Measurements from ENCODE around the gene PRSS3. TPM values are rescaled to one million over a fixed set of nuclear protein-coding genes. Genes with fewer than 3 reads are reported as not detected.

PRSS3 gene
- total and polyA plus RNA-seq, 9 of the 15 experiments (the other 6 are each of a cell fraction or from before 2014, with no cell fraction given), result 0.35 to 0.42 TPM; not detected in 7

GRCh38 chr9:33843312-33843961 is 48.1 kb downstream of the PRSS3 start:
- TF ChIP-seq MAX (CRISPR knock-in tag; IDR thresholded peaks at IDR 0.05) (no peak), CBX3 (IDR thresholded peaks at IDR 0.05; ENCODE audit: borderline replicate concordance in 1 of 2, low read length in 2 of 2) (no peak), ZBED1 (IDR thresholded peaks at IDR 0.05) (no peak), ZNF830 (CRISPR knock-in tag; IDR thresholded peaks at IDR 0.05) (no peak), ZNF23 (CRISPR knock-in tag; IDR thresholded peaks at IDR 0.05) (no peak), POLR3G (IDR thresholded peaks at IDR 0.05; ENCODE audit: extremely low read depth, insufficient read length, insufficient replicate concordance) (no peak), FOXA3 (CRISPR knock-in tag; conservative IDR thresholded peaks at IDR 0.05 in 1 of 2, IDR thresholded peaks at IDR 0.05 in 1 of 2) (no peak), RCOR1 (IDR thresholded peaks at IDR 0.05; ENCODE audit: borderline replicate concordance in 1 of 2, low read depth in 2 of 2, low read length in 2 of 2) (no peak), KLF1 (tag; IDR thresholded peaks at IDR 0.05) (no peak), CCNT2 (IDR thresholded peaks at IDR 0.05; ENCODE audit: borderline replicate concordance, extremely low read depth, insufficient read length, low read depth, low read length) (no peak), CGGBP1 (CRISPR knock-in tag; IDR thresholded peaks at IDR 0.05) (no peak), ETV6 (IDR thresholded peaks at IDR 0.05; ENCODE audit: borderline replicate concordance in 1 of 2, low read depth in 2 of 2, low read length in 1 of 2) (no peak), ETV6 (CRISPR knock-in tag; IDR thresholded peaks at IDR 0.05; ENCODE audit: borderline replicate concordance) (no peak), HEY1 (CRISPR knock-in tag; IDR thresholded peaks at IDR 0.05; ENCODE audit: borderline replicate concordance) (no peak), PHB (CRISPR knock-in tag; IDR thresholded peaks at IDR 0.05) (no peak), JUNB (CRISPR knock-in tag; conservative IDR thresholded peaks at IDR 0.05) (no peak), NBN (IDR thresholded peaks at IDR 0.05; ENCODE audit: low read depth) (no peak), HOXB6 (CRISPR knock-in tag; IDR thresholded peaks at IDR 0.05; ENCODE audit: borderline replicate concordance) (no peak), BDP1 (IDR thresholded peaks at IDR 0.05; ENCODE audit: insufficient read depth, insufficient read length) (no peak), ZFP36 (IDR thresholded peaks at IDR 0.05; ENCODE audit: low read depth, low read length, partially characterized antibody) (no peak)
- Histone ChIP-seq H3K27ac (ENCODE audit: extremely low read depth, low read depth, low read length) (no peak overlapping the region), H3K9me1 (ENCODE audit: control insufficient read depth, insufficient read depth, low read length) (no peaks in the 10 kb centered on the region), H2AFZ (ENCODE audit: low read depth, low read length) (no peak overlapping the region), H3K4me2 (ENCODE audit: insufficient read depth, low read length) (no peak overlapping the region), H3K4me3 (no peak overlapping the region), H3K79me2 (ENCODE audit: control insufficient read depth, insufficient read depth, low read length) (peaks cover 85% of the 10 kb centered on the region), H3K4me1 (replicated peaks in 1 of 2; ENCODE audit: control insufficient read depth in 2 of 2, insufficient read depth in 2 of 2, low read length in 2 of 2) (peaks cover 0 to 10% of the 10 kb centered on the region in 2 experiments; a peak in 2 of 5 replicates), H3K9ac (ENCODE audit: insufficient read depth in 1 of 2, low read depth in 2 of 2, low read length in 2 of 2) (no peak overlapping the region), H3K9me3 (replicated peaks; ENCODE audit: control insufficient read depth, insufficient read depth, low read depth, low read length) (no peaks in the 10 kb centered on the region), H3K27me3 (ENCODE audit: control insufficient read depth in 2 of 2, insufficient read depth in 2 of 2, low read length in 2 of 2) (no peaks in the 10 kb centered on the region), H3K36me3 (ENCODE audit: control insufficient read depth, insufficient read depth, low read length) (no peaks in the 10 kb centered on the region), H4K20me1 (replicated peaks; ENCODE audit: control insufficient read depth, insufficient read depth, low read length) (no peaks in the 10 kb centered on the region)
- BruUV-seq (replicated peaks), result no TSS peak
- FAIRE-seq (no peak), ATAC-seq (no peak), DNase-seq (ENCODE audit: extremely low read depth in 1 of 4, low spot score in 3 of 4) (no peak)
- intact Hi-C loops (cut with micrococcal nuclease) (no loop called here), in situ Hi-C loops (cut with MboI) (no loop called here)
- ChIA-PET POLR2A (interaction anchor here (0.5 kb wide), 1 partner anchor 92 kb away, joined by 3 read pairs; no protein-coding TSS in a partner anchor), CTCF (ENCODE audit: low intra/inter-chr PET ratio) (no interaction called here)
- WGBS (ENCODE audit: insufficient coverage, low coverage, missing lambda C conversion rate), result 88% methylated on average over 5 of the region's 5 CpGs
